T-helper 2 cell treated with Interferon-gamma antibody and Interleukin-4, amounts not matched to agents 100 ng/mL and 5 ng/mL, for 36 hours (primary cell): ENCODE measurements around the gene MAD1L1. TPM values are rescaled to one million over a fixed set of nuclear protein-coding genes. Genes with fewer than 3 reads are reported as not detected.

Experiments
- intact Hi-C: fragments of 100-400 bp; cut with micrococcal nuclease; formaldehyde crosslinking; loops from one replicate; pipeline ENCODE4 v1.15.1; 2023
- total RNA-seq: library from RNA; stranded (reverse); gene quantifications from 2 replicates; pipeline ENCODE4 v1.2.3, GENCODE V29; 2022

Gene MAD1L1
- total RNA-seq, 1 donor from 2014 or later: 130 TPM

DNA sequence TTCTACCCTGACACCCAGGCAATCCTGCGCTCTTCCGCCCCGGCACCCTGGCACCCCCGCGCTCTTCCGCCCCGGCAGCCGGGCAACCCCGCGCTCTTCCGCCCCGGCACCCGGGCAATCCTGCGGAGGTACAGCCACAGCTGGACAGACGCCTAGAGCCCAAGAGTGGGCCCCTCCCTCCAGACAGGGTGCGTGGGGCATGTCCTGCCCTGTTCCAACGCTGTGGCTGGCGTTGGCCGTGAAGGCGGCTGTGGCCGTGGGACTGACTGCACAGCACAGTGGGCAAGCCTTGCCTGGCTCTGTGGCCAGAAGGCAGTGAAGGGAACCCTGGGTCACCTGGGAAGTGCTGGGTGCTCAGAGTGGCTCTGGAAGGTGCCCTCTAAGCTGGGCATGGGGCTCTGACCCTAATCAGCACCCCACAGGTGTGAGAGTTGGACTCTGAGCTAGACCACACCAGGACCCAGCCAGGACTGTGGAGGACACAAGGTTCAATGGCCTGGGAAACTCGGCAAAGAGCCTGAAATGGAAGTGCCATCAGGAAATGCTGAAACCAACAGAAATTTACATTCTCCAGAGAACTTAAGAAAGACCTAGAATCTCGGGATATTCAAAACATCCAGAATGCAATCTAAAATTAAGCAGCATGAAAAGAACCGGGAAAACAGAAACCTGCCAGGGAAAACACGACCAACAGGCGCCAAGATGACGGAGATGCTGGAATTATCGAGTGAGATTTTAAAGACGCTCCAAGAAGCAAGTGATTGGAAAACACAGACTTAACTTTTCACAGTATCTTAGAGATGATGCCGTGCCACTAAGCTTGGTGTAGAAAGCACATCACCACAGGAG is 309.1 kb downstream of the MAD1L1 start:
- intact Hi-C loops: loop anchor here (5.0 to 10.0 kb wide), 3 partner anchors 61 to 484 kb away; partner anchors contain the start of gene PSMG3

DNA sequence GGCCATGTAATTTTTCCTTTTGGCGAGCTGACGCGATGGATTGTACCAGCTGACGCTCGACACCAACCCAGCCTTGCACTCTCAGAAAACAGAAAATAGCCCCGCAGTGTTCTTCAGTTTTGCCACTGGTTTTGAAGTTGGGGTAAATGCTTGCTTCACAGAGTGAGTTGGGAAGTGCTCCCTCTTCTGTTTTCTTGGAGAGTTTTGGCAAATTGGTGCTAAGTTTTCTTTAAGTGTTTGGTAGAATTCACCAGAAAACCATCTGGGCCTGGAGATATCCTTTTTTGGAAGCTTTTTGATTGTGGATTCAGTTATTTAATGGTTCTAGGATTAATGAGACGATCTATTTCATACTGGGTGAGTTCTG is 309.9 kb downstream of the MAD1L1 start:
- intact Hi-C loops: loop anchor here (1.0 to 10.0 kb wide), 4 partner anchors 17 to 484 kb away; partner anchors contain the start of gene PSMG3

DNA sequence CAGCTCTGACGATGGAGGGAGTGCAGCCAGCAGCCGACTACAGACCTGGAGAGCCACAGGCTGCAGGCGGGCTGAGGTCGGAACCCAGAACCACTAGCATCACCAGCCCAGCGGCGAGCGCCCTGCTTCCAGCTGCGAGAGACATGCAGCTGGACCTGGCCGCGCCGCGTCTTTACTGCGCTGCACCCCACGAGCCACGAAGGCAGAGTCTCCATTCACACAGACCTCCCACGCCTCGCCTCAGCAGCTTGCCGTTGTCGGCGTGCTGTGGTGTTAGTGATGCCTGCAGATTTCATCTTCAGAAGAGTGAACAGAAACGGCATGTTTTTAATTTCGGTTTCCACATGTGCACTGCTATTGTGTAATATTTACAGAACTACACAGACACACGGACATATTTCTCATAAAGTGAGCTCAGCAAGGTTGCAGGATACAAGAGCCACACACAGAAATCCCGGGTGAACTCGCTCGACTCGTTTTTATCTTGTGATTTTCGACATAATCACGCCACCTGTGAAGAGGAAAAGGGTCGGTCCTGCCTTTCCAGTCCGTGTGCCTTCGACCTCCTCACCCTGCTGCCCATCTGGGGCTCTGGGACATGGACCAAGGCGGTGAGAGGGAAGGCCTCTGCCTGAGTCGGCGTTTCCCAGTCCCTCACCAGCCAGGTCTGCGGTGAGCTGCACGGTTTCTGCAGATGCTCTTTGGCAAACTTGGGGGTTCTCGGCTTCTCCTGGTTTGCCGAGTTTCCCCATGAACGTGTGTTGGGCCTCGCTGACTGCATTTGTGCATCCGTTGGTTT is 310.5 kb downstream of the MAD1L1 start:
- intact Hi-C loops: loop anchor here (1.0 to 10.0 kb wide), 4 partner anchors 18 to 485 kb away; partner anchors contain the start of gene PSMG3

DNA sequence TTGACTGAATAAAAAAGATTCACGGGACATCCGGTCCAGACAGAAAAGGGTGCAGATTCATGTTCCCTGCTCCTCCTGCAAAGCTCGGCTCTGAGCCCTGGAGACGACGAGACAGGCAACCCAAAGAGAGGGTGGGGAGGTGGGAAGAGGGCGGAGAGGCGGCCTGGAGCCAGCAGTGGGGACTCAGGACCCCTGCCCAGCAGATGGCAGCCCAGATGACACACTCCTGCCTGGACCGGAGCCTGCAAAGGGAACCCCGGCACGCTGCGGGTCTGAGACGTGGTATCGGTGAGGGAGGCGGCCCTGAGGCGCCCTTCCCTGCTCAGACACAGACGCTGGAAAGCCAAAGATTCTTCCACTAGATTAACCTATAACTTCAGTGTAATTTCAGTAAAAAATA is 311.9 kb downstream of the MAD1L1 start:
- intact Hi-C loops: loop anchor here (5.0 to 10.0 kb wide), 3 partner anchors 64 to 486 kb away; partner anchors contain the start of gene PSMG3

DNA sequence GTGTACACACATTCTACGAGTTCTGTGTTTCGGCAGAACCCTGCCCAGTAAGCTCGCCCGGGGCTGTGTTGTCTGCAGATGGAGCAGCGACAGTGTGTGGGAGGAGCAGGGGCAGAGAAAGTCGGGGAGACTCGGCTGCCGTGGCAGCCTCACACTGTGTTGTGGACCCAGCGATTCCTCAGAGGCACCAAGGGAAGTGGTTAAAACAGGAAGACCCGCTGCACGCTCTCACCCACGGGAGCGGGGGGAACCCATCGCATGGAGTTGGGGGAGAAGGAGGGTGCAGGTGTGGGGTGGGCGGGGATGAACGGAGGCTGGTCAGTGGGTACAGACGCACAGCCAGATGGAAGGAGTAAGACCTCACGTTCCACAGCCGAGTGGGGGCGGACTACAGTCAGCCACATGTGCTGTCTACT is 312.5 kb downstream of the MAD1L1 start:
- intact Hi-C loops: loop anchor here (5.0 to 10.0 kb wide), 3 partner anchors 65 to 487 kb away; partner anchors contain the start of gene PSMG3

DNA sequence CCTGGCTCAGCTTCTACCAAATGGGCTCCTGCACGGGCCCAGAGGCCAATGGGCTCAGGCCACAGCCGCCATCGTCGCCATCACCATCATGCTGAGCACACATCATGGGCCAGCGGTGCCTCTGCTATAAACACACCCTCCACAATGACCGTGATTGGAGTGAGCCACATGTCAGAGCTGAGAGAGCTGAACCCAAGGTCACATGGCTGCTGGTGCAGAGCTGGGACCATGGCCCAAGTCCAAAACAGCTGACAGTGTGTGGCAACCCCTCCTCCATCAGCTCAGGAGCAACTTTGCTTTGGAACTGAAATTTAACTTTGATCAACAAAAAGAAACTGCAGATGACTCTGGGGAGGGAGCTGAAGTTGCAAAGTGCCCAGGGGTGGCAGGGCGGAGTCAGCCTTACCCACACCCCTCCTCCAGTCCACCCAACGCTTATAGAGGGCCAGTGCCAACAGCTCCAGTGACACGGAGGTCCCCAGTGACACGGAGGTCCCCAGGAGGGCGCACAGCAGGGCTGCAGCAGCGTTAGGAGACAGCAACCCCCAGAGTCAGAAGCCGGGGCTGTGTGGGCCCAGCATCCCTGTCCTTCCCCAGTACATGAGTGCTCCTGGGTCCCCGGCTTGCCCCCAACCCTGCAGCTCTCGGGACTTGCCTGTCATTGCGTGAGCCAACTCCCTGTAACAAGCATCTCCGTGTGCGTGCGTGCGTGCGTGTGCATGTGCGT is 313.0 kb downstream of the MAD1L1 start:
- intact Hi-C loops: loop anchor here (5.0 to 10.0 kb wide), 3 partner anchors 65 to 488 kb away; partner anchors contain the start of gene PSMG3

DNA sequence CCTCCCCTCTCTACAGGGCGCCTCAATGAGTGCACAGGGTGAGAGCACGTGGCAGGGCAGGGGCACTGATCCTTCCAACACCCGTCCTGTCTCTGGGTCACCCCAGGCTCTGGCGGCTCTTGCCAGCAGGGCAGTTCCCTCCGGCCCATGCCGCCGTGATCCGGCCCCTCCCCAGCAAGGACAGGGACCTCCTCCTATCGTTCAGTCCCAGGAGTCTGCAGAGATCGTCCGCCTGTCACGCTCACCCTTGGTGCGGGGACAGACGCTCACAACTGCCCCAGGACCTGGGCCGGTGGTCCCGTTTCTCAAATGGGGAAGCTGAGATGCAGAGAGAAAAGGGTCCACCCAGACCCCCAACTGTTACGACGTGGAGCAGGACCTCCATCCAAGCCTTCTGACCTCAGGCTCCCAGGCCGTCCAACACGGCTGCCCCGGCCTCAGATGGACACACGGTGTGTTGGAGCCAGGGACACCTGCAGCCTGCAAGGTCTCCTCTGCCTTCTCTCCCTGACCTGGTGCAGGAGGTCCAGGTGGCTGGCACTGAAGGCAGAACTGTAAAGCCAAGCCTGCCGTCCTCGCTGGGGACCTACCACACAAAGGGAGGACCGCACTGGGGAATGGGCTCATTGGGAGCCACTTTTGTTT is 313.7 kb downstream of the MAD1L1 start:
- intact Hi-C loops: no loop called here

DNA sequence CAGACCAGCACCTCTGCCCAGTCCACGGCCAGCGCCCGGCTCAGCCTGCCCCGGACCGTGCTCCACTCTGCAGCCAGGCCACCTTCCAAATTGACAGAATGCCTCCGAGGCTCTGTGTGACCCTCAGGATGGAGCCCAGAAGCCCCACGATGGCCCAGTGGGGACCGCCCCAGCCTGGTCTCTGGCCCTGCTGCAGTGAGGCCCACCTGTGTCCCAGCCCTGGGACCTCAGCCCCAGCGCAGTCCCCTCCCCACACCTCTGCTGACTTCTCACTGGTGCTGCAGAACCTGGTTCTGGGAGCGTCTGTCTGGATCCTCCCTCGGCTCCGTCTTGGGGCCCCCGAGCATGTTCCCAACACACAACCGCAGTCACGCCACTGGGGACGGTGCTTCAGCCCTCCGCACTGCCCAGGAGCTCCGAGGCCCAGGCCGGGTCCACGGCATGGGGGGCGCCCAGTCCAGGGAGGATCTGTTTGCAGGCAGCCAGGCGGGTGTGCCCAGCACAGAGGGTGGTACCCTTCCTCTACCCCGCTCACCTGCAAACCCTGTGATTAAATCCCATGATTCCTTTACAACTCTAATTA is 314.6 kb downstream of the MAD1L1 start:
- intact Hi-C loops: no loop called here

DNA sequence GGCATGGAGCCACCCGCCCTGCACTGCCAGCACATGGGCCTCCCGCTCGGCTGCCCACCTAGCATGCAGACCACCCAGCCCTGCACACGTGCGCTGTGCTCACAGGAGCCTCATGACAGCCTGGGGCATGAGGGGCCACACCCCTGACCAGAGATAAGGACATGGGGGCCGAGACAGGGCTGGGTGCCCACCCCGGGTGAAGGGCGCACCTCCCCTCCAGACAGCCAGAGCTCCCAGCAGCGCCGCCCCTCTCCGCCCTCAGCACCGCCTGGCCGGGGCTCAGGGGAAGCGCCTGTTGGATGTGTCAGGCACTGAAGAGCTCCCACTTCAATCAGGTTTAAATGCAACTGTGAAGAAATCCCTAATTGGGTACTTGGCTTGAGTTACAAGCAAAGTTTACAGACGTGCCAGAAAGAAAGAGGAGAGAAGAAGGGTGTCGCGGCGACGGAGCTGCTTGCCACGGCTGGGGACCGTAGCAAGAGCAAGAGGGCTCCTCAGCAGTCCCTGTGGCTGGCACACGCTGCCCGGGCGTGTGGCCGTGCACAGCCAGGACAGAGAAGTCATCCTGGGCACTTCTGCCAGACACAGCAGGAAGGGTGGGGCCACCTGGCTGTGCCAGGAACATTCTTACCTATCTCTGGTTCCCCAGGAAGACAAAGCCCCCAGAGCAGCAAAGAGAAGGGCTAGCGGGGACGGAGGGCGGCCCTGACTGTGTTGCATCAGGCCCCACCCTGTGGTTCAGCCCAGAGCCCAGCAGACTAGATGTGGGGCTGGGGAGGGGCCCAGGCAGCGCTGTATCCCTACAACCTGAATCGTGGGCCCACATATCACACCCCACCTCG is 315.3 kb downstream of the MAD1L1 start:
- intact Hi-C loops: no loop called here

DNA sequence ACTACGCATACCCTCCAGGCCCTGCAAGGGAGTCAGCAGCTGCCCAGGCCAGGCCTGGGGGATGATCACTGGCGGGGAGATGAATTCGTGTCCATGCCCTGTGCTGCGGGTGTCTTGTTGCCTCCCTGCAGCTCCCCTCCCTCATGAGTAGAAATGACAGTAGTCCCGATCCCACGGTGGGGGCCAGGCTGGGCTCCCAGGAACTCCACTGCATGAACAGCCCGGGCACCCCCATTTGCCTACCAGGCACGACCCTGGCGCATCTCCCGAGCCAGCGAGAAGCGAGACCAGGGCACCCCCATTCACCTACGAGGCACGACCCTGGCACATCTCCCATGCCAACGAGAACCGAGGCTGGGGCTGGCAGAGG is 316.2 kb downstream of the MAD1L1 start:
- intact Hi-C loops: no loop called here

DNA sequence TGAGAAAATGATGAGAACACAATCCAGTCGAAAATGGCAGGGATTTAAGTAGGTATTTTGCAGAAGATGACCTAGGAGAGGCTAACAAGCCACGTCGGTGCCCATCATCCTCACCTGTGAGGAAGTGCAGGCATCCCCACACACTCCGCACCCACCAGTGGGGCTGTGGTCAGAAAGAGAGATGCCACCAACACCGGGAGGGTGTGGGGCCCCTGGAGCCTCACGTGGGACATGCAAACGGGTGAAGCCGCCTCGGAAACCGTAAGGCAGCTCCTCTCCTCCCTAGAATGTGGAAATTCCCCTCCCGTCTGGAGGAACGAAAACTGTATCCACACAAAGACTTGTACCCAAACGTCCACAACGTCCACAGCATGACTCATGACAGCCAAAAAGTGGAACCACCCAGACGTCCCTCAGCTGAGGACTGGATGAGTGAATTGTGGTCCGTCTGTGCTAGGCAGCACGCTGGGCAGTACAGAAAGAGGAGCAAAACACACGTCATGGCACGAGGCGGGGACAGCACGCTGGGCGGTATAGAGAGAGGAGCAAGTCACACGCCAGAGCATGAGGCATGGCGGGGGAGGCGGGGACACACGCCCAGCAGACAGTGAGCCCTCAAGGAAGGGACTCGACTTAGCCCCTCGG is 316.7 kb downstream of the MAD1L1 start:
- intact Hi-C loops: no loop called here

DNA sequence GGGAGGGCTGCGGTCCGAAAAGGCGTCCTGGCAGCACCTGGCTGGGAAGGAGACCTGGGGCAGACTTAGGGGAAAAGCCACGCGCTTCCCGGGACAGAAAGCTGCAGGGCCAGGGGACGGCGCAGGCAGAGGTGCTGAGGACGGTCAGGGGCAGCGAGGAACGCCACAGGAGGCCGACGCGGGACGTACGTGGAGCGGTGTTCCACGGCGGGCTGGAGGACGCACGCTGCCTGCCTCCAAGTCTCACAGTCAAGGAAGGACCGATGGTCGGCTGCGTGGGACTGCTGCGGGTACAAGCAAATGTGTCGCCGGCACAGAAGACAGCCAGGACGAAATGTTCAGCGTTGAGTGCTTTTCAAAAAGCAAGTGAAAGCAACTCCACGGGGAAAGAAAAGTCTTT is 317.4 kb downstream of the MAD1L1 start:
- intact Hi-C loops: no loop called here

DNA sequence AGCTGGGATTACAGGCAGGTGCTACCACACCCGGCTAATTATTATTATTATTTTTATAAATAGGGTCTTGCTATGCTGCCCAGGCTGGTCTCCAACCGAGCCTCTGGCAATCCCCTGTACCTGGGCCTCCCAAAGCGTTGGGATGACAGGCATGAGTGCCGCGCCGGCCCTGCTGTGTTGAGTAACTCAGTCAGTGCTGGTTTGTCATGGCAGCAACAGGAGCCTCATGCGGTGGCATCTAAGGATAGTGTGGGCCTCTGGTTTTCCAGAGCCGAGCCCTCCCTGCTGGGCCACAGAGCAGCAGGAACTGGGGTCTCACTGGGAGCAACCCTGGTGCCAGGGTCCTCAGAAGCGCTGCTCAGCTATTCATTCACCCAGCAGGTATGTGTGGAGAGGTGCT is 318.0 kb downstream of the MAD1L1 start:
- intact Hi-C loops: no loop called here

DNA sequence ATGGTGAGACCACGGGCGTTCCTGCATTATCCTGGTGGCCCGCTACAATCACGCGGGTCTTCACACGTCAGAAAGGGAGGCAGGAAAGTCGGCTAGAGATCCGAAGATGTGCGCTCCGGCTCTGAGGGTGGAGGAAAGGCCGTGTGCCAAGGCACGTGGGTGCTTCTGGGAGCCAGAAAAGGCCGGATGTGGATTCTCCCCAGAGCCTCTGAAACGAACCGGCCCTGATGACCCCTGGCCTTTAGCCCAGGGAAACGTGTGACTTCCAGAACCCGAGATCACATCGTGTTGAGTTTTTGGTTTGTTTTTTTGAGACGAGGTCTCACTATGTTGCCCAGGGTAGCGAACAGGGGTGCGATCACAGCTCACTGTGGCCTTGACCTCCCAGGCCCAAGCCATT is 318.4 kb downstream of the MAD1L1 start:
- intact Hi-C loops: no loop called here

DNA sequence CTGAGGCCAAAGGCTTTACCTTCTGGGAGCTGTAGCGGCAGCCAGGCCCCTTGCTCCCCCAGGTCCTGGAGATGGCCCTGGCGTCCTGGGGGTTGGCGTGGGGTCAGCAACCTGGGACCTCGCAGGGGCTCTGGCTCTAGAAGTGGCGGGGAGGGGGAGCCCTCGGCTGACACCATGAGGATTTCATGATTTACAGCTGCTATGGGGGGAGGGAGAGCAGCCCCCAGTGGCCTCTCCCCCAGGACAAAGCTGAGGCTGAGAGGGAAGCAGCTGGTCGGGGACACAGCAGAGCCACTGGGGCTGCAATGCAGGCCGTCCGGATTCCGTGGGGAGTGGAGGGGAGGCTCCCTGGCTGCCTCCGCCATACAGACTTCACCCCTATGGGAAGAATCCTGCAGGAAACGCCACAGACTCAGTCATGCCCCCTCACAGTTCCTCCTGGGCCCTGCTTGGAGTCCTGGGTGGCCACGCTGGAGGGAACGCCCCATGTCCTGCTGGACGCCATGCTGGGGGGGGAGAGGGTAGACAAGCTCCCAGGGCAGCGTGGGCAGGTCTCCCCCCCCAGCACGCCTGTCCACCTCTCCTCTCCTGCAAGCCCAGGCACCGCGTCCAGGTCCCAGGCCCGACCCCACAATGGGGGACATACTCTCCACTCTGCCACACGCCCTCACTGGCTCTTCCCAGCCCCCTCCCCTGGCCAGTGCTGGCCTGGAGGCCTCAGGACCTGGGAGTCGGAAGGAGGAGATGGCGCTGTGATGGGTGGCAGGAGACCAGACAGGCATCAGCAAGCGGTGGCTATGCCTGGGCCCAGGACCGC is 319.1 kb downstream of the MAD1L1 start:
- intact Hi-C loops: no loop called here

DNA sequence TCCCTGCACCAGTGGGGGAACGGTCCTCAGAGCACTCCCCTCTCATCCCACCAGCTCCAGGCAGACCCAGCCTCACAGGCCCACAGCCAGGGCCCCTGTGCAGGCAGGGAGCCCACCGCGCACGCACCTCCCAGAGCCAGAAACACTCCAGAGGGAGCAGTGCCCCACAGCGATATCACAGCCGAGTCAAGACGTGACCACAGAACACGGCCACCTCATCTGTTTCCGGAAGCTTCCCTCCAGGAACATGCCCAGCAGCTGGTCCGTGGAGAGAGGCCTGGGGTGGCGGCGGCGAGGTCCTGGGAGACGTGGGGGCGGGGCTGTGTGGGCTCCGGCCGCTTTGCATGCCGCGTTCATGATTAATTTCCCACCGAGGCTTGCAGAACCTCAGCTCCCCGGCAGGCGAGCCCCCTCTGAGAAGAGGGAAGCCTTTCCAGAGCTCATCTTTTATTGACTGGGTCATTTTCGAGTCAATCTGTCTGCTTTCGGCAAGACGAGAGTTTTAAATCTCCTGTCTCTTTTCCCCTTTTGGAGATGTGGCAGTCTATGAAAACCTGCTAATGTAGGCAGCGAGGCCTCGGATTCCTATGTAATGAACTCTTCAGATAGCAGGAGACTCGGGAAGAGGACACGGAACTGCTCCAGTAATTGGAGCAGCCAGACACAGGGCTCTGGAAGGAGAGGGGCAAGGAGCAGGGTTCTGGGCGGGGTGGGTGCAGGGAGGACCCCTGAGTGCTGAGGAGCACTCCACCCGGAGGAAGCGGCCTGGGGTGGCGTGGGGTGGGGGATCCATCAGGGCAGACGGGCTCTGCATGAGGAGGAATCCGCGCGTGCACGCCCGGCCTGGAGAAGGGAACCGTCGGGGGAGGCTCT is 319.9 kb downstream of the MAD1L1 start:
- intact Hi-C loops: no loop called here

DNA sequence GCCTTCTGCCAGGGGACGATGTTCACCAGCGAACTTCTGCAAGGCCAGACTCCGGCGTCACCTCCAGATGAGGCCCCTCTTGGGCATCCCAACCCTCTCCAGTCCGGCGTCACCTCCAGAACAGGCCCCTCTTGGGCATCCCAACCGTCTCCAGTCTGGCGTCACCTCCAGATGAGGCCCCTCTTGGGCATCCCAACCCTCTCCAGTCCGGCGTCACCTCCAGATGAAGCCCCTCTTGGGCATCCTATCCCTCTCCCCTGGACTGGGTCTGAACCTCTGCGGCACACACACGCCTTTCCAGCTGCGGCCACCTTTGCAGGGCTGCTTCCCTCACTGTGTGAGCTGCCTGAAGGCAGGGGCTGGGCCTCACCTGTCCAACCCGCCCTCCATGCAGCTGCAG is 321.2 kb downstream of the MAD1L1 start:
- intact Hi-C loops: no loop called here
